SU-DHL-6 (cell line): ENCODE measurements around the gene THBD.

Experiments
- H2AFZ ChIP-seq: fragments of 200-600 bp; sonication (generic); 2 replicates; pipeline ENCODE4 v1.6.1; 2014; ENCODE audit warnings: low read depth, mild to moderate bottlenecking, moderate library complexity, mixed read lengths, antibody characterized with exemption, low read length; ENCODE audit not compliant: severe bottlenecking
- H3F3A ChIP-seq: fragments of 200-600 bp; shearing (Covaris generic); 2 replicates; pipeline ENCODE4 v1.6.0; 2016; ENCODE audit warnings: antibody characterized with exemption, mild to moderate bottlenecking; ENCODE audit not compliant: insufficient read depth
- H3K27ac ChIP-seq: fragments of 200-600 bp; sonication (generic); 2 replicates; pipeline ENCODE4 v1.5.1; 2016; ENCODE audit warnings: low read depth, mild to moderate bottlenecking, low read length, moderate library complexity, mixed read lengths
- H3K27me3 ChIP-seq: fragments of 200-600 bp; sonication (generic), shearing (Covaris generic); 2 replicates; pipeline ENCODE4 v1.6.0; 2014; ENCODE audit warnings: mild to moderate bottlenecking, low read length
- H3K36me3 ChIP-seq: fragments of 200-600 bp; sonication (generic); 2 replicates; pipeline ENCODE4 v1.6.1; 2014; ENCODE audit warnings: mild to moderate bottlenecking, low read length, mixed read lengths
- H3K4me2 ChIP-seq: fragments of 300-600, 200-600 bp; shearing (Covaris generic), sonication (generic); 2 replicates; pipeline ENCODE4 v1.6.0; 2014; ENCODE audit warnings: low read length, low read depth, mild to moderate bottlenecking; ENCODE audit not compliant: poor library complexity, severe bottlenecking
- H3K4me3 ChIP-seq: fragments of 200-600 bp; sonication (generic); 2 replicates; pipeline ENCODE4 v1.5.1; 2014; ENCODE audit warnings: antibody characterized with exemption, low read length, mild to moderate bottlenecking, mixed read lengths; ENCODE audit not compliant: insufficient read depth, poor library complexity, severe bottlenecking
- H3K79me2 ChIP-seq: fragments of 200-600 bp; sonication (generic); 2 replicates; pipeline ENCODE4 v1.6.1; 2014; ENCODE audit warnings: mild to moderate bottlenecking, low read length, moderate library complexity; ENCODE audit not compliant: insufficient read depth
- H3K9ac ChIP-seq: fragments of 200-600 bp; sonication (generic); 2 replicates; pipeline ENCODE4 v1.7.0; 2014; ENCODE audit warnings: mild to moderate bottlenecking, low read length
- H3K9me2 ChIP-seq: fragments of 200-600 bp; sonication (generic); replicated peaks from 2 replicates; pipeline ENCODE4 v1.6.1; 2014; ENCODE audit warnings: low read length; ENCODE audit not compliant: insufficient read depth
- H3K9me3 ChIP-seq: fragments of 200-600 bp; sonication (generic); 2 replicates; pipeline ENCODE4 v1.6.1; 2014; ENCODE audit warnings: low read length, mixed read lengths; ENCODE audit not compliant: insufficient read depth
- H4K20me1 ChIP-seq: fragments of 200-600 bp; sonication (generic); 2 replicates; pipeline ENCODE4 v1.6.1; 2014; ENCODE audit warnings: low read depth, mild to moderate bottlenecking, antibody characterized with exemption, low read length, moderate library complexity, mixed read lengths
- CTCF ChIP-seq: fragments of 200-600 bp; sonication (generic); IDR thresholded peaks from one replicate; pipeline ENCODE4 v1.5.1; 2017; ENCODE audit warnings: antibody characterized with exemption, mild to moderate bottlenecking, low read length, moderate library complexity; ENCODE audit not compliant: insufficient read depth, poor library complexity, severe bottlenecking
- EZH2phosphoT487 ChIP-seq: fragments of 200-600 bp; sonication (generic), shearing (Covaris generic); conservative IDR thresholded peaks from 2 replicates; pipeline ENCODE4 v1.6.1; 2018; ENCODE audit warnings: mild to moderate bottlenecking, antibody characterized with exemption, low read length, moderate library complexity, mixed read lengths

Gene THBD

GRCh38 chr20:23031346-23031745, 18.1 kb downstream of the THBD start:
- no peak overlapping the region for H2AFZ ChIP-seq
- H3F3A ChIP-seq: no peaks in the 10 kb centered on the region
- H3K27me3 ChIP-seq: no peaks in the 10 kb centered on the region
- no peaks in the 10 kb centered on the region for H3K79me2 ChIP-seq
- H3K27ac ChIP-seq: no peak overlapping the region
- no peak overlapping the region for H3K9ac ChIP-seq
- no peaks in the 10 kb centered on the region for H4K20me1 ChIP-seq
- no peaks in the 10 kb centered on the region for H3K36me3 ChIP-seq
- TF ChIP-seq CTCF (no peak), EZH2phosphoT487 (no peak)
- no peak overlapping the region for H3K4me2 ChIP-seq
- H3K9me3 ChIP-seq: no peaks in the 10 kb centered on the region
- no peak overlapping the region for H3K4me3 ChIP-seq
- H3K9me2 ChIP-seq: no peaks in the 10 kb centered on the region

GRCh38 chr20:23029324-23029723, 20.1 kb downstream of the THBD start:
- H4K20me1 ChIP-seq: no peaks in the 10 kb centered on the region
- H3F3A ChIP-seq: no peaks in the 10 kb centered on the region
- H3K9ac ChIP-seq: no peak overlapping the region
- H3K79me2 ChIP-seq: no peaks in the 10 kb centered on the region
- H2AFZ ChIP-seq: no peak overlapping the region
- H3K4me2 ChIP-seq: no peak overlapping the region
- H3K27me3 ChIP-seq: no peaks in the 10 kb centered on the region
- H3K9me3 ChIP-seq: no peaks in the 10 kb centered on the region
- no peaks in the 10 kb centered on the region for H3K9me2 ChIP-seq
- H3K27ac ChIP-seq: no peak overlapping the region
- no peak overlapping the region for H3K4me3 ChIP-seq
- TF ChIP-seq CTCF (no peak), EZH2phosphoT487 (no peak)
- no peaks in the 10 kb centered on the region for H3K36me3 ChIP-seq

GRCh38 chr20:23028392-23028791, 21.1 kb downstream of the THBD start:
- Histone ChIP-seq H3K27ac (no peak overlapping the region), H3K4me2 (no peak overlapping the region)

More at GRCh38 chr20:23028392-23028791, 21.1 kb downstream of the THBD start:
- H3K27me3 ChIP-seq: no peaks in the 10 kb centered on the region
- no peak overlapping the region for H2AFZ ChIP-seq
- no peak overlapping the region for H3K9ac ChIP-seq
- H3K36me3 ChIP-seq: no peaks in the 10 kb centered on the region
- TF ChIP-seq EZH2phosphoT487 (no peak), CTCF (no peak)
- no peak overlapping the region for H3K4me3 ChIP-seq
- no peaks in the 10 kb centered on the region for H3K79me2 ChIP-seq
- no peaks in the 10 kb centered on the region for H3K9me2 ChIP-seq
- H3F3A ChIP-seq: no peaks in the 10 kb centered on the region
- H4K20me1 ChIP-seq: no peaks in the 10 kb centered on the region
- no peaks in the 10 kb centered on the region for H3K9me3 ChIP-seq
